ENCODE measurements around the gene SLC25A51. TPM values are rescaled to one million over a fixed set of nuclear protein-coding genes. Genes with fewer than 3 reads are reported as not detected.

The SLC25A51 gene
- total RNA-seq, 2 experiments from 2014 or later = 31.8 to 32.4 TPM

- ChIA-PET CTCF (ENCODE audit: unreplicated experiment) (no interaction called here), POLR2A (no interaction called here)
- BruUV-seq (replicated peaks) = no TSS peak
- H3K36me3 ChIP-seq (ENCODE audit: insufficient read depth, low read length) = no peaks in the 10 kb centered on the region
- H4K20me1 ChIP-seq (ENCODE audit: insufficient read depth, low read length) = no peaks in the 10 kb centered on the region
- no peaks in the 10 kb centered on the region for H3K9me3 ChIP-seq (ENCODE audit: low read length)
- no peaks in the 10 kb centered on the region for H3K4me1 ChIP-seq (ENCODE audit: insufficient read depth, low read length, poor library complexity, severe bottlenecking)
- no peak for TF ChIP-seq EZH2phosphoT487 (IDR thresholded peaks at IDR 0.05; ENCODE audit: borderline replicate concordance, low read depth, low read length)
- no peak for TF ChIP-seq CTCF (conservative IDR thresholded peaks at IDR 0.05; ENCODE audit: low read length)
- no peaks in the 10 kb centered on the region for H3K79me2 ChIP-seq (ENCODE audit: insufficient read depth, low read depth, low read length)
- no peak overlapping the region for H2AFZ ChIP-seq (ENCODE audit: low read length)
- no peak overlapping the region for H3K4me2 ChIP-seq (ENCODE audit: low read length)
- H3K4me3 ChIP-seq (ENCODE audit: low read depth, low read length, poor library complexity, severe bottlenecking) = no peak overlapping the region
- no peak overlapping the region for H3K27ac ChIP-seq (ENCODE audit: low read depth, low read length, poor library complexity, severe bottlenecking)
- H3K9me2 ChIP-seq (ENCODE audit: insufficient read depth, low read length) = no peaks in the 10 kb centered on the region
- intact Hi-C loops (cut with micrococcal nuclease; ENCODE audit: unreplicated experiment) = no loop called here
- no peak for DNase-seq (ENCODE audit: low spot score)
These were observed 40.9 kb upstream of the SLC25A51 start for GRCh38 chr9:37944671-37945481.

- ChIA-PET CTCF (ENCODE audit: unreplicated experiment) (no interaction called here), POLR2A (no interaction called here)
- DNase-seq (ENCODE audit: low spot score) = no peak
- Histone ChIP-seq H3K36me3 (ENCODE audit: insufficient read depth, low read length) (no peaks in the 10 kb centered on the region), H3K4me2 (ENCODE audit: low read length) (no peak overlapping the region), H2AFZ (ENCODE audit: low read length) (no peak overlapping the region), H4K20me1 (ENCODE audit: insufficient read depth, low read length) (no peaks in the 10 kb centered on the region), H3K4me1 (ENCODE audit: insufficient read depth, low read length, poor library complexity, severe bottlenecking) (no peaks in the 10 kb centered on the region), H3K9me2 (ENCODE audit: insufficient read depth, low read length) (no peaks in the 10 kb centered on the region), H3K9me3 (ENCODE audit: low read length) (no peaks in the 10 kb centered on the region), H3K79me2 (ENCODE audit: insufficient read depth, low read depth, low read length) (no peaks in the 10 kb centered on the region), H3K4me3 (ENCODE audit: low read depth, low read length, poor library complexity, severe bottlenecking) (no peak overlapping the region), H3K27ac (ENCODE audit: low read depth, low read length, poor library complexity, severe bottlenecking) (no peak overlapping the region)
- BruUV-seq (replicated peaks) = no TSS peak
- intact Hi-C loops (cut with micrococcal nuclease; ENCODE audit: unreplicated experiment) = no loop called here
- no peak for TF ChIP-seq CTCF (conservative IDR thresholded peaks at IDR 0.05; ENCODE audit: low read length)
- TF ChIP-seq EZH2phosphoT487 (IDR thresholded peaks at IDR 0.05; ENCODE audit: borderline replicate concordance, low read depth, low read length) = no peak
These were observed 40.3 kb upstream of the SLC25A51 start for GRCh38 chr9:37944266-37944650.
